ENCODE results near the gene ART3. TPM values are rescaled to one million over a fixed set of nuclear protein-coding genes. Genes with fewer than 3 reads are reported as not detected.
"Not testable (repeated sequence)": the region's sequence is repeated elsewhere in the genome, so short reads cannot be mapped to it uniquely, and the experiment has no call there.

ART3 gene
- total and polyA plus RNA-seq, 2 of the 8 experiments (the other 6 are each of a cell fraction or from before 2014, with no cell fraction given), result 0.21 to 0.63 TPM

GRCh38 chr4:76043306-76043705 lies 31.2 kb upstream of the ART3 start:
- not testable (repeated sequence) for DNase-seq (ENCODE audit: low read depth in 1 of 2, low spot score in 2 of 2); H4K20me1 ChIP-seq (replicated peaks in 1 of 2; ENCODE audit: control insufficient read depth in 1 of 2, insufficient read depth in 2 of 2, low read length in 2 of 2); H3K9ac ChIP-seq (replicated peaks in 1 of 4; ENCODE audit: extremely low read depth in 1 of 4, low read depth in 3 of 4, low read length in 3 of 4); H2BK20ac ChIP-seq (ENCODE audit: low read length); FAIRE-seq; H3K79me2 ChIP-seq (ENCODE audit: control insufficient read depth in 1 of 2, insufficient read depth in 2 of 2, low read length in 2 of 2); H4K5ac ChIP-seq (ENCODE audit: insufficient read length, low read depth, low read length); H3K36me3 ChIP-seq (ENCODE audit: control insufficient read depth in 2 of 4, insufficient read depth in 4 of 4, low read length in 3 of 4); H2BK15ac ChIP-seq (ENCODE audit: low read length); H3K4me1 ChIP-seq (replicated peaks in 1 of 4; ENCODE audit: control insufficient read depth in 3 of 4, insufficient read depth in 4 of 4, low read length in 3 of 4); H2BK120ac ChIP-seq (replicated peaks; ENCODE audit: low read depth, low read length); H4K91ac ChIP-seq (replicated peaks; ENCODE audit: insufficient read length, low read length); H3K56ac ChIP-seq (replicated peaks; ENCODE audit: insufficient read length, low read depth, low read length); H3K79me1 ChIP-seq (ENCODE audit: low read depth, low read length); H2BK5ac ChIP-seq (ENCODE audit: low read depth, low read length); H3K4me2 ChIP-seq (ENCODE audit: insufficient read depth in 1 of 2, low read depth in 2 of 2, low read length in 2 of 2); H2BK12ac ChIP-seq (ENCODE audit: low read depth, low read length); H3K23ac ChIP-seq (ENCODE audit: insufficient read length); H4K8ac ChIP-seq (ENCODE audit: extremely low read depth, insufficient read depth, low read length); H3K14ac ChIP-seq (ENCODE audit: insufficient read length); H3K4me3 ChIP-seq (ENCODE audit: extremely low read depth in 1 of 4, insufficient read depth in 2 of 4, low read depth in 3 of 4, low read length in 4 of 4); H3K27me3 ChIP-seq (replicated peaks in 1 of 4; ENCODE audit: control insufficient read depth in 3 of 4, extremely low read depth in 1 of 4, insufficient read depth in 3 of 4, low read length in 3 of 4); H3K18ac ChIP-seq (ENCODE audit: extremely low read depth, low read length); H3K23me2 ChIP-seq (ENCODE audit: low read depth, low read length); H2AK5ac ChIP-seq (ENCODE audit: low read depth, low read length); H3K4ac ChIP-seq (replicated peaks; ENCODE audit: insufficient read length, low read depth, low read length); H3K27ac ChIP-seq (ENCODE audit: low read depth, low read length); H2AFZ ChIP-seq (ENCODE audit: low read length); H3K9me3 ChIP-seq (ENCODE audit: insufficient read depth in 2 of 2, low read depth in 1 of 2, low read length in 1 of 2)
- 89% methylated on average over 7 of the region's 18 CpGs; no CpG with 5 or more reads in 1 of the 2 experiments for WGBS, 2 experiments (ENCODE audit: extremely low coverage in 1 of 2, insufficient coverage in 1 of 2, insufficient read length in 1 of 2, insufficient replicate concordance in 2 of 2, low coverage in 1 of 2, low lambda C conversion rate in 2 of 2, missing lambda C conversion rate in 1 of 2)
- CTCF ChIA-PET (ENCODE audit: partially characterized antibody), result interaction anchor here (1.3 to 1.5 kb wide), 2 partner anchors 43 to 335 kb away, joined by 3 read pairs; no protein-coding TSS in a partner anchor
- POLR2A ChIA-PET (ENCODE audit: partially characterized antibody), result interaction anchor here (0.9 kb wide), 1 partner anchor 23 kb away, joined by 4 read pairs; no protein-coding TSS in a partner anchor

GRCh38 chr4:76044686-76045085 lies 29.8 kb upstream of the ART3 start:
- H3K36me3 ChIP-seq (ENCODE audit: control insufficient read depth in 2 of 4, insufficient read depth in 4 of 4, low read length in 3 of 4); H3K4me2 ChIP-seq (ENCODE audit: insufficient read depth in 1 of 2, low read depth in 2 of 2, low read length in 2 of 2); H4K8ac ChIP-seq (ENCODE audit: extremely low read depth, insufficient read depth, low read length); H2BK15ac ChIP-seq (ENCODE audit: low read length); H3K14ac ChIP-seq (ENCODE audit: insufficient read length); H3K79me2 ChIP-seq (ENCODE audit: control insufficient read depth in 1 of 2, insufficient read depth in 2 of 2, low read length in 2 of 2); H2BK5ac ChIP-seq (ENCODE audit: low read depth, low read length); H4K91ac ChIP-seq (replicated peaks; ENCODE audit: insufficient read length, low read length); H2BK20ac ChIP-seq (ENCODE audit: low read length); H3K56ac ChIP-seq (replicated peaks; ENCODE audit: insufficient read length, low read depth, low read length); H3K79me1 ChIP-seq (ENCODE audit: low read depth, low read length); H3K23me2 ChIP-seq (ENCODE audit: low read depth, low read length); POLR2A ChIA-PET (ENCODE audit: partially characterized antibody); H2BK120ac ChIP-seq (replicated peaks; ENCODE audit: low read depth, low read length); H3K9ac ChIP-seq (replicated peaks in 1 of 4; ENCODE audit: extremely low read depth in 1 of 4, low read depth in 3 of 4, low read length in 3 of 4); H2AFZ ChIP-seq (ENCODE audit: low read length); H2AK5ac ChIP-seq (ENCODE audit: low read depth, low read length); H3K23ac ChIP-seq (ENCODE audit: insufficient read length); H3K27me3 ChIP-seq (replicated peaks in 1 of 4; ENCODE audit: control insufficient read depth in 3 of 4, extremely low read depth in 1 of 4, insufficient read depth in 3 of 4, low read length in 3 of 4); FAIRE-seq; CTCF ChIA-PET (ENCODE audit: partially characterized antibody); H2BK12ac ChIP-seq (ENCODE audit: low read depth, low read length); H3K4me1 ChIP-seq (replicated peaks in 1 of 4; ENCODE audit: control insufficient read depth in 3 of 4, insufficient read depth in 4 of 4, low read length in 3 of 4); H3K27ac ChIP-seq (ENCODE audit: low read depth, low read length); DNase-seq (ENCODE audit: low read depth in 1 of 2, low spot score in 2 of 2); H3K4me3 ChIP-seq (ENCODE audit: extremely low read depth in 1 of 4, insufficient read depth in 2 of 4, low read depth in 3 of 4, low read length in 4 of 4); H3K4ac ChIP-seq (replicated peaks; ENCODE audit: insufficient read length, low read depth, low read length); H3K9me3 ChIP-seq (ENCODE audit: insufficient read depth in 2 of 2, low read depth in 1 of 2, low read length in 1 of 2); H4K20me1 ChIP-seq (replicated peaks in 1 of 2; ENCODE audit: control insufficient read depth in 1 of 2, insufficient read depth in 2 of 2, low read length in 2 of 2); H3K18ac ChIP-seq (ENCODE audit: extremely low read depth, low read length); H4K5ac ChIP-seq (ENCODE audit: insufficient read length, low read depth, low read length): not testable (repeated sequence)
- WGBS, 2 experiments (ENCODE audit: extremely low coverage in 1 of 2, insufficient coverage in 1 of 2, insufficient read length in 1 of 2, insufficient replicate concordance in 2 of 2, low coverage in 1 of 2, low lambda C conversion rate in 2 of 2, missing lambda C conversion rate in 1 of 2), result 92% methylated on average over 4 of the region's 4 CpGs; no CpG with 5 or more reads in 1 of the 2 experiments
